Epidermal melanocyte (primary cell): ENCODE measurements around the gene A1BG.
A peak's percentile ranks its signal among the peaks of the same experiment; 100 is the strongest.
"Not testable (repeated sequence)": the region's sequence is repeated elsewhere in the genome, so short reads cannot be mapped to it uniquely, and the experiment has no call there.

Experiments used
- DNase-seq: peaks from one replicate; pipeline ENCODE4 v3.0.0; 2011; ENCODE audit warnings: low spot score; ENCODE audit not compliant: insufficient read length

Gene A1BG

DNA sequence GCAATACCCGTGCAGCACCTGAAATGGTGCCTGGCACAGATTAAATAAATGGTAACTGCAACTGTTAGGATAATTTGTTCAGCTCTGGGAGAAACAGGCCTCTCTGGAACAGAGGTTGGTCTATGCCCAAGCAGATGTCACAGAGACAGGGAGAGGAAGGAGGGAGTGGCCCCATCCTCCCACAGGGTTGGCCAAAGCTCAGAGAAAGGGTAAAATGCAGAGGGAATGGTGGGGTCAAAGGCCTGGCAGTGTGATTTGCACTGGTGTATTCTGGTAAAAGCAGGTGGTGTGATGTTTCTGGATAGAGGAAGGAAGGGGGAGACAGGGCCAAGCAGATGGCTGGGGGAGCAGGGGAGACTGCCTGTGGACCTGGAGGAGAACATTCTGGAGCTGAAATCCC is 17.1 kb downstream of the A1BG start:
- DNase-seq, result no peak

DNA sequence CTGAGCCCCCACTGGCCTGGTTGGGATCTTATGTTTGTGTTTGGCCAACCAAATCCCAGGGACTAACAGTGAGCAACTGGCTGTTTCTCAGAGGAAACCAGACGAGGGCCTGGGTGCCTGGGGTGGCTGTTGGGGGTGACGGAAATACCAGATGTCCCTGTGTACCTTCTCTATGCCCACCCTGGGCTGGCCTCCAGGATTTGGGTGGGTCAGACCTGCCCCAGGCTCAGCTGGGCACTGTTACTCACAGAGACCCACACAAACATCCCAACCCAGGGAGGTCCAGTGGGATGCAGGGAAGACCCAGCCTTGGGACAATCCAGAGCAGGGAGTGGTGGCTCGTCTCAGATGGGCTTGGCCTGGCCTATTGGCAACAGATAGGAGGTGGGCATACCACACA is 17.7 kb downstream of the A1BG start:
- no peak for DNase-seq

DNA sequence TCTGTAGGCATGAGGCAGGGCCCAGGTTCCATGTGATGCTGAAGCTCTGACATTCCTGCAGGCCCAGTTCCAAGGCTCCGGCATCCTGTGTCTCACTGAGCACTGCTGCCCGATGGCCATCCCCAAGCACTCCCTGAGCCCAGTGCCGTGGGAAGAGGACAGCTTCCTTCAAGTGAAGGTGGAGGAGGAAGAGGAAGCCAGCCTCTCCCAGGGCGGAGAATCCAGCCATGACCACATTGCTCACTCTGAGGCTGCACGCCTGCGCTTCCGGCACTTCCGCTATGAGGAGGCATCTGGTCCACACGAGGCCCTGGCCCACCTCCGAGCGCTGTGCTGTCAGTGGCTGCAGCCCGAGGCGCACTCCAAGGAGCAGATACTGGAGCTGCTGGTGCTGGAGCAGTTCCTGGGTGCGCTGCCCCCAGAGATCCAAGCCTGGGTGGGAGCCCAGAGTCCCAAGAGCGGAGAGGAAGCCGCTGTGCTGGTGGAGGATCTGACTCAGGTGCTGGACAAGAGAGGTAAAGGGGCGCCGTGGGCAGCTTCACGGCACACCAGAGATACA is 18.5 kb downstream of the A1BG start:
- DNase-seq, result no peak

DNA sequence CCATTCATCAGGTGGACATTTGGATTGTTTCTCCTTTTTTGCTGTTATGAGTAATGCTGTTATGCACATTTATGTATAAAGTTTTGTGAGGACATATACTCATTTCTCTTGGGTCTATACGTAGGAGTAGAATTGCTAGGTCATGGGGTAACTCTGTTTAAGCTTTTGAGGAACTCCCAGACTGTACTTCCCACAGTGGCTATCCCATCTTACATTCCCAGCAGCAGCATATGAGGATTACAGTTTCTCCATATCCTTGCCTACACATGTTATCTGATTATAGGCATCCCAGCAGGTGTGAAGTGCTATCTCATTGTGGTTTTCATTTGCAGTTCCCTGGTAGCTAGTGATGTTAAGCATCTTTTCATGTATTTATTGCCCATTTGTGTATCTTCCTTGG is 20.6 kb downstream of the A1BG start:
- no peak for DNase-seq

DNA sequence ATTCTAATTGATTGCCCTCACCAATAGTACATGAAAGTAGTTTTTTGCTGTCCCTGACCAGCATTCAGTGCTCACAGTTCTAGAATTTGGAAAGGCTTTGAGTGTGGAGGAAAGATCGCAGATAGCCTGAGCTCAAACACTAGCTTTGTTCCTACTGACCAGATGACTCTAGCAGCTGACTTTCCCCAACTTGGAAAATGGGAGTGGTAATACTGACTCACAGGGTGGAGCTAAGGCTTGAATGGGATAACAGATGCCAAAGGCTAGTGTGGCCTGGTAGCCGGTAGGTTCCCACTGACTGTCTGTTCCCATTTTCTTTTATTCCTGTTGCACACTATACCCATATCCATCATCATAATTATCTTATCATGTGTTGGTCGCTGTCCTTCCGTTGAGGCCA is 22.8 kb downstream of the A1BG start:
- DNase-seq, result peak; percentile 96

DNA sequence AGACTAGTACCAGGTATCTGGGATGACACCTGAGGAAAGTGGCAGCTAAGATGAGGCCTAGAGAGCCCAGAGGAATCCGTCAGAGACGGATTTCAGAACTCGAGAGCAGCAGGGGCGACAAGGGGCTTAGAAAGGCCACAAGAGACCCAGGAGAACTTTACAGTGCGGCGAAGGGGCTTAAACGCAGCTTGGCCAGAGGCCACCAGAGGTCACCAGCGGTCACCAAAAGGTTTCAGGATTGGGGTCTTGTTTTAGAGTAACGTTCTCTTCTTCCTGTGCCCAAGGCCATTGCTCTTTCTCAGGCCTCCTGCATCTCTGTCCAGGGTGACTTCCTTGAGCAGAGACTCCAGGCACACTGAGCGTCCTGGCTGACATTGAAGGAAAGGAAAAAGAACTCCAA is 24.3 kb downstream of the A1BG start:
- DNase-seq, result no peak

DNA sequence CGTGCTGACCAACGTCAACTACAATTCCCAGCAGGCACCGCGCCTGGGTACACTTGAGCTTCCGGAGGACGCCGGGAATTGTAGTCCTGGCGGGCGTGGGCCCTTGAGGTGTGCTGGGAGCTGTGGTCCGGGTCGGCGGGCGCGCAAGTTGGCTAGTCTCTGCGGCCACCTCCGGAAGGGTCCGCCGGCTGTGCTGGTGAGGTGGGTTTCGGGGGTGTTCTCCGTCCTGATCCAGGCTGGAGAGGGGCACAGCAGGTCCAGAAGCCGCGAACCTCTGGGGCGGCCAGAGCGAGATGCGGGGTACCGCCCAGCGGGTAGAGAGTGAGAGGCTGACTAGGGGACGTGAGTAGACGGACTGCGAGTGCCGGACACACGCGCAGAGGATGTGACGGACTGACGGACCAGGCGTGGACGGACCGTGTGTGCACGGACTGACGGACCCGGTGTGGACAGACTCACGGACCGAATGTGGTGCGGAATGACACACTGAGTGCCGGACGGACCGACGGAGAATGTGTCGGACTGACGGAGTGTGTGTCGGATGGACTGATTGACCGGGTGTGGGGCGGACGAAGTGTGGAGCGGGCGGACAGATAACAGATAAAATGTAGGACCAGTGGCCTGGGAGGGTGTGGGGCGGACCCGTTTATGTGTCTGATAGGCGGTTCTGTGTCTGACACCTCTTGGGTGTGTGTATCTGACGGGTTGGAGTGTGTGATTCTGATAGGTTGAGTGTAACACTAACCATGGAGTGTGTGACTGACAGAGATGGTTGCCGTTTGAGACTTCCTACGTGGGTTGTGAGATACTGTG is 26.2 kb downstream of the A1BG start, which contains the start of gene ZSCAN22:
ZSCAN22 (plus strand) TSS at position 81 of the 813 bp plus-strand sequence. CDS start 7,809 bp downstream, outside the sequence.
- peak; percentile 94 for DNase-seq

DNA sequence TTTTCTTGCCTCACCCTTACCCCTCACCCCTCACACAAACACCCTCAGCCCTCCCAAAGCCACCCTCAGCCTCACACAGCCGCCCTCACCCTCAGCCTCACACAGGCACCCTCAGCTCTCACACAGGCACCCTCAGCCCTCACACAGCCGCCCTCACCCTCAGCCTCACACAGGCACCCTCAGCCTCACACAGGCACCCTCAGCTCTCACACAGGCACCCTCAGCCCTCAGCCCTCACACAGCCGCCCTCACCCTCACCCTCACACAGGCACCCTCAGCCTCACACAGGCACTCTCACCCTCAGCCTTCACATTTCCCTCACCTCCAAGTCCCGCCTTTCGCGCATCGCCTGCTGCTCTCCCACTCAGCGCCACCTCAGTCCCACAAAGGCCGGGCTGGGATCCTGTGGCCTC is 26.8 kb downstream of the A1BG start:
- no peak for DNase-seq

DNA sequence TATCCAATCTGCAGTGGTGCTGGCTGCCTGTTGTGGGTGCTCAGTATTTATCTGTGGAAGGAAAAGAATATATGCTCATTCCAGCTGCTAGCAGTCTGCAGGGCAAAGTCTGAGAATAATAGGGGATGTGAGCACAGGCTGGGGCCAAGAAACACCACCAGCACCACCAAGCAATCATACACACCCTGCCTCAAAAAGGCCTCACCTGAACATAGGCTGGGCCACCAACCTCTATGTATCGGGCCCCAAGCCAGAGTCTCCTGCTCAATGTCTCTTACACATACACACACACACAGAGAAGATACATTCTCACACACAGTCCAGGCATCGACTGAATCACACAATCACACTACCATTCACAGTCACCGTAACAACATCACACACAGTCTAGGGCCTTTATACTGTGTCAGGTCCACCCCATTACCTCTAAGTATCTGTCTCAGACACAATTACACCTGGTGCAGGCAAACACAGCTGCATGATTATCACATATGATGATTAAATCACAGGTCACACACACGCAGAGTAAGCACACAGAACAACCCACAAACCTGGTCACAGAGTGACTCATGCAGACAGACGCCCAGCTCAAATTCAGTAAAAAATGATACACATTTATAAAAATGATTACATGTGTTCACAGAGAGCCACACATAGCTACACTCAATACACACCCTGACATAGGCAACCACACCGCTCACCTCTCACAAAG is 27.8 kb downstream of the A1BG start:
- no peak for DNase-seq

DNA sequence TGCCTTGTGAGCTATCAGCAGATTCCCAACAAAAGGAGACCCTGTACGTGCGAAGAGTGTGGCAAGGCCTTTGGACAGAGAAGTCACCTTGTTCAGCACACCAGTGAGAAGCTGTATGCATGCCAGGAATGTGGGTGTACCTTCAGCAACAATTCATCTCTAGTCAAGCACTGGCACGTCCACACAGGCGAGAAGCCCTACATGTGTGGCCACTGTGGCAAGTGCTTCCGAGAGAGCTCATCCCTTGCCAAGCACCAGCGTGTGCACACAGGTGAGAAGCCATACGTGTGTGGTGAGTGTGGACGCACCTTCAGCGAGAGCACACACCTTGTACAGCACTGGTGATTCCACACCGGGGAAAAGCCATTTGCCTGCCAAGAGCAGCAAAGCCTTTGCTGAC is 34.1 kb downstream of the A1BG start:
- DNase-seq, result no peak

DNA sequence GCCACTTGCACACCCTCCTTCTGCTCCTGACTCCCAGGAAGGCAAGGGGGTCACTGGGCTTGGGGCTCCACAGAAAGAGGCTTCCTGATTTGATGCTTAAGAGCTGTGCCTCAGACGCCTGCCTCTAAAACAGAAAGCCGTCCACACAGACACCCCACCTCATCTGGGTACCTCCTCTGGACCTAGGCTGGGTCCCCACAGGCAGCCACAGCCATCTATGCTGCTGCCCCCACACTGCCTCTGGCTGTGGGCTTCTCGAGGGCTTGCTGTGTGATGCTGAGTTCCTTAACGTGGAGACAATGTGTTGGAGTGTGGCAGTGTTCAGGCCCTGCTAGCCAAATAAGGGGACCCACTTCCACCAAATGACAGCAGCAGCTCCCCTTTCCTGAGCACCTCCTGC is 35.0 kb downstream of the A1BG start:
- DNase-seq, result no peak

DNA sequence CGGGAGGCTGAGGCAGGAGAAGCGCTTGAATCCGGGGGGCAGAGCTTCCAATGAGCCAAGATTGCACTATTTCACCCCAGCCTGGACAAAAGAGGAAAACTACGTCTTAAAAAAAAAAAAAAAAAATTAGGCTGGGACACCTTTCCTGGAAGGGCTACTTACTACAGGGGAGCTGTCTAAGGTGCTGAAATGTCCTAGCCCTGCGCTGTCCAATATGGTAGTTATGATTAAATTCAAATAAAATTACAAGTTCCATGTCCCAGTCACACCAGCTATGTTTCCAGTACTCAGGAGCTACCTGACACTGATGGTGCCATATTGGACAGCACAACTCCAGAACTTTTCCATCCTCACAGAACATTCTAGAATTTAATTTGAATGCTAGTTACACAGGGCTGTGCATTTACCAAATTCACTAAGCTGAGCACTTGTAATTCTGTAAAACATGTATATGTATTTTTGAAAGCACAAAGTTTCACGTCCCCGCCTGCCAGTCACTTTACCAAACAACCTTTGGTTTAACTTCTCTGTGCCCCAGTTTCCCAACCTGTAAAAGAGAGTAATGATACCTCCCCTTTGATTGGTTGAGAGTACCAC is 35.7 kb downstream of the A1BG start:
- no peak for DNase-seq

DNA sequence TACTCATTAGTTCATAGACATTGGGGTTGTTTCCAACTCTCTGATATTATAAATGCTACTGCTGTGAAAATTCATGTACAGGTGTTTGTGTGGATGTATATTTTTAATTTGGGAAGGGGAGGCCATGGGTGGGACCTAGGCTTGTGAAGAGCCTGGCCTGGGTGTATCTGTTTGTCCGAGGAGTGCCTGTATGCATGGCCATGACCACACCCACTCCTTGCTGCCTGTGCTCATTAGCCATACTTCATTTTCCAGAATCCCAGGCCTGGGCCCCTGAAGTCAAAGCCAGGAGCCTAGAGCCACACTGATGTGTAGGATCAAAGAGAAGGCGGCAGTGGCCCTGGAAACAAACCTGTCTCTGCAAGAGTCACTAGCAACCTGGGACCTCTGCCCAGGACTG is 37.7 kb downstream of the A1BG start:
- no peak for DNase-seq

DNA sequence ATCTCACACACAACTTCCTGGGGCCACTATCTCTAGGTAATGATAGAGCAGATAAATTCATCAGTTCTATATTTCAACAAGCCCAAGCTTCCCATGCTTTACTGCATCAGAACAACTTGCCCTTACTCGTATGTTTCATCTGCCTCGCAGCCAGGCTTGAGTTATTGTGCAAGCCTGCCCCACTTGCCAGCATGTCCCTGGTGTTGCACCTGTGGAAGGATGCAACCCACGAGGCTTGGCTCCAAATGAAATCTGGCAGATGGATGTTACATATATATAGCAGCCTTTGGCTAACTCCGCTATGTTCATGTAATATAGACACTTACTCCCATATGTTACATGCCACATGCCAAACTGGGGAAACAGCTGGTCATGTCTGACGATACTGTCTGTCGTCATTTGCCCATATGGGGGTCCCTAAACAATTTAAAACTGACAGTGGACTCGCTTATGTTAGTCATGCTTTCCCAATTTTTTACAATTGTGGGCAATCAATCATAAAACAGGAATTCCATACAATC is 41.9 kb downstream of the A1BG start:
- no peak for DNase-seq

DNA sequence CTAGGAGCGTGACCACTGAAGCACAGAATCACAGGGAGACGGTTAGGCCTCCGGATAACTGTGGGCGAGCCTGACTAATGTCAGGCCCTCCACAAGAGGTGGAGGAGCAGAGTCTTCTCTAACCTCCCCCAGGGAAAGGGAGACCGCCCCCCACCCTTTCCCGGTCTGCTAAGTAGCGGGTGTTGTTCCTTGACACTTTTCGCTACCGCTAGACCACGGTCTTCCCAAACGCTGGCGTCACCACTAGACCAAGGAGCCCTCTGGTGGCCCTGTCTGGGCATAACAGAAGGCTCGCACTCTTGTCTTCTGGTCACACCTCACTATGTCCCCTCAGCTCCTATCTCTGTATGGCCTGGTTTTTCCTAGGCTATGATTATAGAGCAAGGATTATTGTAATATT is 42.6 kb downstream of the A1BG start:
- DNase-seq, result not testable (repeated sequence)

DNA sequence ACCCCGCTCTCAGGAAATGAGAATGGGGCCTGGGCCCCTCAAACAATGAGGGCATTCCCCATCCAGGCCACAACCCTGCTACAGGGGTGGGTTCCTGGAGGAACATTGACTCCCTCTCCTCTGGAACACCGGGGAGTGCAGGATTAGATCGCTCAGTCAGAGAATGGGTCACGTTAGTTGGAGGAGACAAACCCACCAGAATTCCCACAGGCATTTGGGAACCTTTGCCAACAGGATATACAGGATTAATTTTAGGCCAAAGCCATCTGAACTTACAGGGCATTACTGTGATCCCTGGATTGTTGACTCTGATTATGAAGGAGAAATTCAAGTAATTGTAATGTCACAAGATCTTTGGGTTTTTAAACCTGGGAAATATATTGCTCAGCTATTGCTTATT is 45.6 kb downstream of the A1BG start:
- DNase-seq, result no peak

DNA sequence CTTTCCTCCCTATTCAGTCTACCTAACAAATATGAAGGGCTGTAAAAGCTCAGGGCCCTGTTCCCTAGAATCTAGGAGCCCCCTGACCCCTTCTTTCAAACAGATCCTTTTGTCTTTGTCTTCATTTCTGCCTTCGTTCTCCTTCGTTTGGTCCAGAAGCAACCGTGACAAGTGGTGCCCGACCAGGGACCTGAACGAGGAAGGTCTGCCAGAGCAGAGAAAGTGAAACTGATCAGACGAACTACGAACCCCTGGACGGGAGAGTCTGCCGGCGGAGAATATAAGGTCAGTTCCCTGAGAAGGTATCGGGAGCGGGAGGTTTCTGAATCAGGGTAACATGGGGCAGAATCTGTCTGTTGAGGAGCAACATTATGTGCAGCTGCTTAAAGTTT is 47.4 kb downstream of the A1BG start:
- DNase-seq, result no peak

DNA sequence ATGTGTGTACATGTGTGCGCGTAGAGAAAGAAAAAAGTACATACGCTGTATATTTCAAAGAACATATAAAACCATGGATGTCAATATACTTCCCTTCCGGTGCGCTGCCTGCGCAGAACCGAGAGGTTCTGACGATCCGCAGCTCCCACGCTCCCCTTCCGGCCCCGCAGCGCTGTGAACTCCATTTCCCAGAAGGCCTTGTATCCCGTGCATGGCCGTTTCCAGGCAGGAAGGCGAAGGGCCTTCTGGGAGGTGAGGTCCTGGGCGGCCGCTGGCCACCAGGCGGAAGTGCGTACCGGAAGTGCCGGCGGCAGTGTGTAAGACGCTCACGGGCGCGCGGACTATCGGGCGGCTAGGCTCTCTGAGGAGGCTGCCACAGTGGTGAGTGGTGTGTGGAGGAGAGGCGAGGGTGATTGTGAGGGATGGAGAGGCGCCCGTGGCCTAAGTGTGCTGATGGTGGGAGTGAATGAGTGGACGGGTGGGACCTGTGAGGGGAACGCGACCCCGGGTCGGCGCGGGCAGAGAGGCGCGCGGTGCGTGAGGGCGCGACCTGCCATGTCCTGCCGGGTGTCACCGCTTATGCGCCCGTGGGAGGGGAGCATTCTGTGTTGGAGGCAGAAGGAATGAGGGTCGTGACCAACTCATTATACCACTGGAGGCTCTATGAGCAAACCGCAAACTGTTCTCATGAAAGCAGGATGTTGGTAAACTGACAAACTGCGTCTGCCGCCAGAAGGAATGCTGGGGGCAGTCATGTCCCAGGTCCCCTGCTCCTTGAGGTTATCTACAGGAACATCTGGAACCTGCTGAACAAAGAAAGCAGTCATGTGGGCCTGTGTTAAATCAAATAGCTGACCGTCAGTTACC is 48.0 kb downstream of the A1BG start, which contains the start of gene ERVK3-1:
ERVK3-1 (plus strand) TSS at position 313 of the 867 bp plus-strand sequence. CDS start 6,792 bp downstream, outside the sequence.
- DNase-seq, result peak; percentile 98

DNA sequence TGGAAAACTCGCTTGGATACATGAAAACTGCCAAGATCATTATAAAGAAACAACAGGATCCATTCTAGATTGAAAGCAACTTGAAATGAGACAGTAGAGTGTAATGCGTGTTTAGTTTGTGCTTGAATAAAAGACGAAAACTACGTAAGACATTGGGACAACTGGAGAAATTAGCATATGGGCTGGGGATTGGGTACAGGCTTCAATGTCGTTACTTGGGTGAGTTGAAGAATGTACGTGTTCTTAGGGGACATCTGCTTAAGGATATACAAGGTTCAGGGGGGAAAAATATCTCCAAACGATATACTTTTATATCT is 48.6 kb downstream of the A1BG start:
- no peak for DNase-seq

DNA sequence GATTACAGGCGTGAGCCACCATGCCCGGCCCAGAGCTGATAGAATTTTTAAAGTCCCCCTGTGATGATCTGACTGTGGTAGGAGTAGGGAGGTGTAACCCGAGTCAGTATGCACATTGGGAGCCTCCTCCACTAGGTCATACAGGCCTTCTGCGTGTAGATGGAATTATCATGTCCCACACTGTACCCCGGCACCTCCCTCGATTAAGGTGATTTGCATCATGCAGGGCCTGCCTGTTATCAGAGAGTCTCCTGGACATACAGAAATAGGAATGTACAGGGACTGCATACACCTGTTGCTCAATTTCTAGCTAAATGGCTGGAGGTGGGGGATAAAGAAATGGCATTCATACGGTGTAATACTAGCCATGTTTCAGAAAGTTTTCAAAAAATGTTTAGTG is 49.0 kb downstream of the A1BG start:
- DNase-seq, result no peak

DNA sequence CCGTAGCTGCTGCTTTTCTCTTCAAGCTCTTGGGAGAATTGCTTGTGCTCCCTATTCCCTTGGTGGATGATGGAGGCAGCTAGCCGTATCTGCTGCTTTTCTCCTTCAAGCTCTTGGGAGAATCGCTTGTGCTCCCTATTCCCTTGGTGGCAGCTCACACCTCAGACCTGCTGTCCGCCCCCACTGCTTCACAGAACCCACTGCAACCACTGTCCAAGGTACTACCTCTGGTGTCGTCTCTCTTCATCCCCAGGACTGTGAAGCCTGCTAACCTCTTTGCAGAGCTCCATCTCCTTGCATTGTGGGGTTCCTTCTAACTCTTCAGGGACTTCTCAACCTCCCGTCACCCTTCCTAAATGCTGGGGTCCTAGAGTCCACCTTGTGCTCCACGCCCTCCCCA is 52.7 kb downstream of the A1BG start:
- DNase-seq, result no peak
